CD4-positive, alpha-beta T cell treated with Interleukin-17A for 4 hours (primary cell): Measurements from ENCODE around the gene SMAP2.

Source experiments
- DNase-seq: peaks from one replicate; pipeline ENCODE4 v3.0.0-alpha.2; 2020; ENCODE audit warnings: mixed read lengths

The SMAP2 gene

DNA sequence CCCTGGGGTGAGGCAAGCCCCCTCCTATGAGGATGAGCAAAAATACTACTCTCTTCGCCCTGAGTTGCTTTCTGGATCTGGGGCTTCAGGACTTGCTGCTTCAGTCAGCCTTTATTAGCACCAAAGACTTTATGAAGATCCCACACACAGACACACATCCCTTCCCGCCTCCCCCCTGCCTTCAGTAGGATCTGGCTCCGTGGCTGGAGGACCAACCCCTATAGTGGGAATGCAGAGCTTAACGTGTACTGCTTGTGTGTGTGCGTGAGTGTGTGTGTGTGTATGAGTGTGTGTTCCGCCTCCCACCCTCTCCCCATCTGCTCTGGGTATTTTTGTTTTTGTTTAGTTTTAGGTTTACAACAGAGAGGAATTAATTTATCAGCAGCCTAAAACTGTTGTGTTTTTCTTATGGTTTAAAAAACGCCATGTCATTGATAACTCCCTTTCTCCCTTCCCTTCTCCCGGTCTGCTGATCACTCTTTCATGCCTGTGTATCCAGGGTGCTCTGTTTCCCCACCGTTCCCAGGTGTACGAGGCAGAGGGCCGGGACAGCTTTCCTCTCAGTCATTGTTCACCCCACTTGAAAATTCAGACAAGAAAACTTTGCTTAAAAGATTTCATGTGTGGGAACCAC lies 49.2 kb downstream of the SMAP2 start:
- no peak for DNase-seq

DNA sequence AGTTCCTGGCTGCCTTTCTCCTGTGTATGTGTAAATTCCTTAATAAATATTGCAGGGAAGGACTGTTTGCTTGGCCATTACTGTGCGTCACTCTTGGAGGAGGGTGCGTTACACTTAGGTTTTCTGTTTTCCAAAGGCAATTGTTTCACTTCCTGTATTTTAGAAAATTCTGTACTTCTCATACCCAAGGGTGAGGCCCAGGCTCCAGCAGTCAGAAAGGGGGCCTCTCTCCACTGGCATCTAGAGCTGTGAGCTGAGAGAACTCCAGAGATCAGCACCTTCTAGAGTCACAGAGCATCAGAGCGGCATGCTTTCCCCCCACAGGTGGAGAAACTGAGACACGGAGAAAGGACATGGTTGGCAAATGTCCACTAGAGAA lies 49.7 kb downstream of the SMAP2 start:
- no peak for DNase-seq

DNA sequence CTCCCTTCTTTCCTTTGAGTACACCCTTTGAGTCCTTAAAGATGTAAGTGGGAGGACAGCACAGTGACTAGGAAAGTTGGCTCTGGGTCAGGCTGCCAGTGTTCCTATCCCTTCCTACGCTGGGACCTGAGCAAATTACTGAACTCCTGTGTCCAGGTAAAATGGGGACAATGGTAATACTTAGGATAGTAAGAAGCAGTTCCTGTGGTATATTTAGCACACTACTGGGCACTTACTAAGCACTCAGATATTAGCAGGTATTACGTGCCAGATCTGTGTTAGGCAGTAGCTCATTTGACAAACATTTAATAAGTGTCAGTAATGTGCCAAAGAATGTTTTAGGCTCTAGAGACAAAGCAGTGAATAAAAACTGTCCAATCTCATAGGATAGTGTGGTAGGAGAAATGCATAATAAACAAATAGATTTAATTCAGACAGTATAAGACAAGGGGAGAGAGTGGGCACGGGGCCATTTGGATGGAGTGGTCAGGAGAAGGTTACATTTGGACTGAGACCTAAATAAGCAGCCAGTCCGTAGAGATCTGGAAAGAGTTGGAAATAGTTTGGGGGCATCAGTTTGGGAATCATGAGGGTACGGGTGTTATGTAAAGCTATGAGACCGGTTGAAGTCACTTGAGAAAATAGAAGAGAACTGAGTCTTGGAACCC lies 50.6 kb downstream of the SMAP2 start:
- no peak for DNase-seq

DNA sequence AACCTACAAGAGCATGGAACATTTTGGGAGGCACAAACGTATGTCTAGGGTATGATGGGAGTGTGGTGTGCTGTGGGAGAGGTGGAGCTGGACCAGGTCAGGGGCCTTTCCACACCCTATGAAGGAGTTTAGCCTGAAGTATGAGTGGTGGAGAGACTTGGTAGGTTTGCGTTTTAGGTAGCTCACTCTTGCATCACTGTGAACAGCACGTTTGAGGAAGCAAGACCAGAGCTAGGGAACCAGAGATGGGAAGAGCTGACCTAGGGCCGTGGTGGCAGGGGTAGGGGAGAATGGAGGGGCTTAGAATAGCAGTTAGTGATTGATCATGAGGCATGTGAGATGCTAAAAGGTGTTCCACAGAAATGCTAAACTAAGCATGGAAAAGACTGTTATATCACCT lies 51.7 kb downstream of the SMAP2 start:
- no peak for DNase-seq

DNA sequence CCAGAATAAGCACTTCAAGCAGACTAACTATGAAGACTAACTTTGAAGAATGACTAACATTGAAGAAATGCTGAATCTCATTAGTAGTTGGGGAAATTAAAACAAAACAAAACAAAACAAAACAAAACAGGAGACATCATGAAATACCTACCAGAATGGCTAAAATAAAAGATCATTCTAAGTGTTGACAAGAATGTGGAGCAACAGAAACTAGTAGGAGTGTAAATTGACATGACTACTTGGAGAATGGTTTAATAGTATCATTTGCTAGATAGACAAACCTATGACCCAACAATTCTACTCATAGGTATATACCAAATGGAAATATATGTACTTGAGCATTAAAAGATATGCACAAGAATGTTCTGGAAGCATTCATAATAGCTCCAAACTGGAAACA lies 57.9 kb downstream of the SMAP2 start:
- DNase-seq = no peak

DNA sequence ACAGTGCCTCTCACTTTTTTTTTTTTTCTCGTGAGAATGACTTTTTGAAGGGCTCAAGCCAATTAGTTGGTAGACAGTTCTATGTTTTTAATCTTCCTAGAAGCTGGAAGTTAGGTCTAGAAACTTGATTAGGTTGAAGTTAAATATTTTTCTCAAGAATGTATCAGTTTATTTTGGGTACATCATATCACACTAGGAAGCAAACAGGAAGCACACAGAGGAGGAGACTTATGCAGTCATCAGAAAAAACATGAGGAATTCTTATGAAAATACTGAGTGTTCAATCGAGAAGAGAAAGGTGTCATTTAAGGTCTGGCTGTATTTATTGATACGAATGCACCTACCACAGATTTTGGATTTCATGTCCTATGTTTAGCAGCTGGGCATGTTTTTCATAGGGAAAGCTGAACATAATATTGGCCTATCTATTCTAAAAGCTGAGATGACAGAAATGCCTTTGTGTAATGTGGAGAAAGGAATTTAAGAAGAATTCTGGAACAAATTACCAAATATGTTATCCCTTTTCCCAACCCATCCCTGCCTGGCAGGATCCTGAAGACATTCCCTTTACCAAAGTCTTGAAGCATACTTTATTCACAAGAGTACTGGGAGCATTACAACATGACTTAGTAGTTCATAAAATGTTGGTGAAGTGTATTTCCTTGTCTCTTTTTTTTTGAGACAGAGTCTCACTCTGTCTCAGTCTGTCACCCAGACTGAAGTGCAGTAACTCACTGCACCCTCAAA lies 59.3 kb downstream of the SMAP2 start:
- no peak for DNase-seq

DNA sequence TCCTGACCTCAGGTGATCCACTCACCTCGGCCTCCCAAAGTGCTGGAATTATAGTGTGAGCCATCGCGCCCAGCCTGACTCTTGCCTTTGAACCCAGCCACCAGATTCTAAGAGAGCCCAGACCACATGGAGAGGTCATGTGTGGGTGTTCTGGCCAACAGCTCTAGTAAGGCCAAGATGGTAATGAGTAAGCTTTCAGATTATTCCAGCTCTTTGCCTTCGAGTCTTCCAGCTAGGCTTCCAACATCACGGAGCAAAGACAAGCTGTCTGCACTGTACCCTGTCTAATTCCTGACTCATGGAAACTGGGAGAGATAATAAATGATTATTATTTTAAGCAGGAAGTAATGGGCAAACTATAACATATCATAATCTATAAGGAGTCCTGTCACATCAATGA lies 61.9 kb downstream of the SMAP2 start:
- DNase-seq = no peak

DNA sequence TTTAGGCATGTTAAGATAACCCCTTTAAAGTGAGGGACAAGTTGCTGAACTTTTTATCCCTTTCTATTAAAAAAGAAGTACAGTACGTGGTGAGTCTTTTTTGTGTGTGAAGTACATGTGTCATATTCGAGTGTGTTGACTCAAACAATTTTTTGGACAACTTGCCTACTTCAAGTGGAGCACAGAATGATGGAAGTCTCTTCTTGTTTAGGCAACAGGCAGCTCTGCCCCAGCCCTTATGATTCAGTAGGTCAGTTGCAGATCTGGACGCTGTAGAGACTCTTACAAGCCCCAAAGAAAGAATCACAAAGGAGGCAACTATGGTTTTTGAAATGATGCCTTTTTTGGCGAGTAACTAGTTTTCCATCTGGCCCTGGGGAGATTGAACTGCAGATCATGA lies 62.3 kb downstream of the SMAP2 start:
- no peak for DNase-seq

DNA sequence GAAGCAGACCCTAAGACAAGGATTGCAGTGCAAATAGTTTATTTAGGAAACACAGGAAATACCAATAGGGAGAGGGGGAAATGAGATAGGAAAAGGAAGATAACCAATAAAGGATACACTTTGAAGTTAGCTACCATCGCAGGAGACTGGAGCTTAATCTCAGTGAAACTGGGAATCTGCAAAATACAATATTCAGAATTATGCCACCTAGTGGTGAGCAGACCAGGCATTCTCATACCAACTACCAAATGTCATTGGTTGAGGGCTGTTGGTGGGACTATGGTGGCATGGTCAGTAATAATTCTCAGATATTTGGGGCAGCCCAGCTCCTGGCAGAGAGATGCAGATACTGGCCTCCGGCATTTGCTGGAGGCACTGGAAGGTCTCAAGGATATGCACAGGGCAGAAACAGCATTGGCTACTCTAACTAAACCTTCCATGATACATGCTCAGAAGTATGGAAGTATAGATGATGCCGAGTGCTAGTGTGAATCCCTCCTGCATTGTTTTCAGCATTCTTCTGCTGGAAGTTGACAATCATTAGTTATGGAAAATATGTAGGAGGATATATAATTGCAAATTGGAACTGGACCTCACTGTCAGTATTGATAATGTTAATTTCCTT lies 65.0 kb downstream of the SMAP2 start:
- peak; percentile 52 for DNase-seq

DNA sequence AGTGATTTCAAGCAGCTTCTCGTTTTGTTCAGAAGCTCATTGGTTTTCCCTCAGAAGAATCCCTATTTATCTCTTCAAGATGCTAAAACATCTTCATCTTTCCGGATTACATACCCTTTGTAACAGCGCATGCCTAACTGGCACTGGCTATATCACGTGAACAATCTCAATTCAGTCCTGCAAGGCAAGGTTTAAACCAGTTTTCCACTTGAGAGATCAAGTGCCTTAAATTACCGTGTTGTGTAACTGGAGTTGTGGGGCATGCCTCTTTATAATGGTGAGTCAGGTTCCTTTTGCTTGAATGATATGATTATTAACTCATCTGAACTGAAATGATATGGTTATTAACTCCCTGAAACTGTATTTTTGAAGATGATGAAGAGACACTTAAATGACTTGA lies 65.7 kb downstream of the SMAP2 start:
- no peak for DNase-seq

DNA sequence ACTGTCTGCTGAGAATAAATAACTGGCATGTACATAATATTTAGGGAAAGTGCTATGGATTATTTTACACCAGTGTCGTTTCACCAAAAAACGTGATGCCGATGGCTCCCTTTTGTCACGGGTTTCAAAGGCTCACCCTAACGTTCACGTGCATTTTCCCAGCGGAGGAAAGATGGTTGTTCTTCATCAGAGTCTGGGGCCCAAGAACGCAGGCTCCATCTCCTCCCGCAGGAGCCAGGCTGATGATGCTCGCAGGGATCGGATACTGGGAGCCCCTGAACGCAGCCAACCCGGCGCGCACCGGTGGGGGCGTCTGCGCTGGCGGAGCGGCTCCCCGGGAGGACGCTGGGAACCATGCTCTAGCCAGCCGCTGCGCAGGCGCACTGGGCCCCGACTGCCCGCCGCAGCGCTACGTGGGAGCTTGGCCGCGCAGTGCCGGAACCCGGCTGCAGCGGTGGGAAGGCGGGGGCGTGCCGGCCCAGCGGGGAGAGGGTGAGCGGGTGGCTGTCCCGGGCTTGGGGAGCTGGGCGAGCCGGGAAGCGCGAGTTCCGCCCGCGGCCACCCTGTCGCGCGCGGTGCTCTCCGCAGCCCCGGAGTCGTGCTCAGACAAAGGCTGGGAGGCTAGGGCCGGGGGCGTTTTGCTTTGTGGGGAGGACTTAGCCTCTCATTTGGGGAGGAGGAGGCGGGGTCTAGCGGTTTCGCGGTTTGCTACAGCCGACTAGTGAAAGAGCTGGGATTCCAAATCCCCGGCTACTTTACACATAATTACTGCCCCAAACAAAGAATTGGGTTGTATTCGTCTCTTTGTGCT lies 76.4 kb downstream of the SMAP2 start, which contains the start of gene ZFP69B:
Gene ZFP69B, plus strand, starts transcription at position 793 of the 811 bp plus-strand sequence. CDS start 486 bp downstream, outside the sequence.
- DNase-seq = peak; percentile 91

DNA sequence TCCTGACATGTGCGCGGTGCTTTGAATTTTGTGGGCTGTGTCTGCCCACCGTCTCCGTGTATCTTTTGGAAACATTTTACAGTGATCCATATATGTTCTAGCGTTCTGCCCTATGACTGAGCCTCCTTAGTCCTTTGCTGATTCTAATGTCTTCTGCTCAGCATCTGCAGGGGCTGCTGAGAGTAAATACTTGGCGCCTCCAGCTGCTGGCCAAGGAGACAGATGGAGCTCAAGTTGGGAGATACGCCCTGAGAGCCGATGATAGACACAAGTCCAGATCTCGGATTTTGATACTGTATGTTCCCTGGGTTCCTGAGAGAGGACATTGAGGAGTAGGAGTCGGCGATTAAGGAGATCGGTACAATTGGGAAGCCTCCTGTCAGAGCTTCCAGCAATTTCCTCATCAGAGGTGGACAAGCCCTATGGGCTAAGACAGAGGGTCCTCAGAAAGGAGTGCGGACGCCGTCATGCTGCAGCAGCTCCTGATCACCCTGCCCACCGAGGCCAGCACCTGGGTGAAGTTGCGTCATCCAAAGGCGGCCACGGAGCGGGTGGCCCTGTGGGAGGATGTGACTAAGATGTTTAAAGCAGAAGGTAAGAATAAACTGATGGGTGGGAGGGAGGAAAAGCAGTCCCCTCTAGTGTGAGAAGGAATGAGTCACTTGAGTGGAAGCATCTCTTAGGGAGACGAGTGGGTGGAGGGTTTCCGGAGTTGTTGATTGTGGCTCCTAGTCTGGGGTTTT lies 77.1 kb downstream of the SMAP2 start:
- DNase-seq = peak; percentile 86

DNA sequence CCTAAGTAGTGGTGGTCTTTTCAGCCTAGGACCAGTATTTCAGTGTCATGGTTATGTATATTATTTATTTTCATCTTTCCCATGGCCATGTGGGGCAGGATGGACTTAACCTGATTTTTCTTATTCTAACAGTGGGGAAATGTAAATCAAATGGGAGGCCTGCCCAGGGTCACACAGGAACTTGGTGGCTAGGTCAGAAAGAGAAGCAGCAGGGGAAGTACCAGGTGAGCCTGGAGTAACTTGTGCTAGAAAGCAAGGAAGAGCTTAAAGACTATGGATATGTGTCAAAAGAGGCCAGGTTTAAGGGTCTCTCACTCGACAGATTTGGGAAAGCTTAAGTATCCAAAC lies 77.7 kb downstream of the SMAP2 start:
- DNase-seq = no peak

DNA sequence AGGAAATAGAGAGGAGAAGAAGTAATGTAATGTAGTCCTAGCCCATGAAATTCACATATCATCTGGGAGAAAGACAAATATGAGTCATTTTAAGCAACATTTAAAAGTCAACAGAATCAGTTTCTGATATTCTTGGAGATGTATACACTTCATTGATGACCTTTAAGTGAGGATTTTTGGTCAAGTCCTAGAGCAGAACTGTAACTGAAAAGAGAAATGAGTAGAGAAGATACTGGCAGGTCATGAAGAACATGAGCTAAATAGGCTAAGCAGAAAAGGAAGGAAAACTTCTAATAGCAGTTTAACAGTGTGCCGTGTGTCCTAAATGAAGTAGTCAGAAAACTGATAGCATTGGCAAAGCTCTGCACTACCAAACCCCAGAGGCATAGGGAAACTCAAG lies 81.3 kb downstream of the SMAP2 start:
- no peak for DNase-seq

DNA sequence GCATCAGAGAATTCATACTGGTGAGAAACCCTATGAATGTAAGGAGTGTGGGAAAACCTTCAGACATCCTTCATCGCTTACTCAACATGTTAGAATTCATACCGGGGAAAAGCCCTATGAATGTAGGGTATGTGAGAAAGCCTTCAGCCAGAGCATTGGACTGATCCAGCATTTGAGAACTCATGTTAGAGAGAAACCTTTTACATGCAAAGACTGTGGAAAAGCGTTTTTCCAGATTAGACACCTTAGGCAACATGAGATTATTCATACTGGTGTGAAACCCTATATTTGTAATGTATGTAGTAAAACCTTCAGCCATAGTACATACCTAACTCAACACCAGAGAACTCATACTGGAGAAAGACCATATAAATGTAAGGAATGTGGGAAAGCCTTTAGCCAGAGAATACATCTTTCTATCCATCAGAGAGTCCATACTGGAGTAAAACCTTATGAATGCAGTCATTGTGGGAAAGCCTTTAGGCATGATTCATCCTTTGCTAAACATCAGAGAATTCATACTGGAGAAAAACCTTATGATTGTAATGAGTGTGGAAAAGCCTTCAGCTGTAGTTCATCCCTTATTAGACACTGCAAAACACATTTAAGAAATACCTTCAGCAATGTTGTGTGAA lies 89.5 kb downstream of the SMAP2 start:
- no peak for DNase-seq

DNA sequence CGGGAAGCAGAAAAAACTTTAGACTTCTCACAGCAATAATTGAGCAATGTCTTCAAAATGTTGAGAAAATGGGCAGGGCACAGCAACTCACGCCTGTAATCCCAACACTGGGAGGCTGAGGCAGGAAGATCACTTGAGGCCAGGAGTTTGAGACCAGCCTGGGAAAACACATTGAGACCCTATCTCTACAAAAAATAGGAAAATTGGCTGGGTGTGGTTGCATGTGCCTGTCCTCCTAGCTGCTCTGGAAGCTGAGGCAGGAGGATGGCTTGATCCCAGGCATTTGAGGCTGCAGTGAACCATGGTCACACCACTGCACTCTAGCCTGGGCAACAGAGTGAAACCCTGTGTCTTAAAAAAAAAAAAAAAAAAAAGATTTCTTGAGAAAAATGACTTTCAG lies 95.8 kb downstream of the SMAP2 start:
- no peak for DNase-seq
